Measurements from ENCODE around the gene TRNT1.

Gene TRNT1

GRCh38 chr3:3110749-3111361 lies 15.9 kb upstream of the TRNT1 start:
- DNase-seq (ENCODE audit: low spot score): no peak

DNA sequence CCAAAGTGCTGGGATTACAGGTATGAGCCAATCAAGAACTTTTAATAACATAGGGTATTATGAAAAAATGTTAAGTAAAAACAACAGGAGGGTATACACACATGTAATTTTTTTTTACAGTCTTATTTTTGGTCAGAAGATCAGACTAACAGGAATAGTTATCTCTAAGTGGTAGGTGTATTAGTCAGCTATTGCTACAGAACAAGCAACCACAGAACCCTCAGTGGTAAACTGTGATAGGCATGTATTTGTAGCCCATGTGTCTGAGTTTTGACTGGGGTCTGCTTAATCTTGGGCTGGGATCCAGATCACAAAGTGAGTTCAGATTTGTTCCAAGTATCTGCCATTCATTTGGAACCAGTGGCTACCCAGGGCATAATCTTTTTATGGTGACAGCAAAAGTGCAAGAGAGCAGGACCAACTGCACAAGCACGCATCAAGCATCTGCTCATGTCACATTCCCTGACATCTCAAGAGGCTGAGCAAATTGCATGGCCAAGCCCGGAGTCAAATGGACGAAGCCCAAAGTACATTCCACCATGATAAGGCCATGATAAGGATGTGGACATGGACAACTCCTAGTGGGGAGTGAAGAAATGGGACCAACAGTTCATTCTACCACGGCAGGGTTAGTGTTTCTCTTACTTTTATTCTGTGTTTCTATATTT lies 13.6 kb upstream of the TRNT1 start:
- DNase-seq (ENCODE audit: low spot score): no peak

DNA sequence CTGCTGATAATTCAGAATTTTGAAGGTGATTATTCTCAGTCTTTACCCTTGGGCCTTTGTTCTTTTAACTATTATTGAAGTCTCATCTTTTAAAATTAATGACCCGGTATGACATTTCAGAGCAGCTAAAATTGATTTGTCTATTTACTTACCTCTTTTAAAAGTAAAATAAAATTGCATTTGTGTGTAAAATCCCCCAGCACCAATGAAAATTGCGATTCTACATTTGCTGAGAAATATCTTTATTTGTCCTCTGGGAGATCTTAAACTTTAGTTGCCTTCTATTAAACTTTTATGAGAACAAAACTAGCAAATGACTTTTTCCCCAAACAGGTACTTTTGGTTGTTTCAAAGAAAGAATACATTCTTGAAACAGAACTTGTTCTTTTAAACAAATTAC lies 9.1 kb upstream of the TRNT1 start:
- no peak for DNase-seq (ENCODE audit: low spot score)

DNA sequence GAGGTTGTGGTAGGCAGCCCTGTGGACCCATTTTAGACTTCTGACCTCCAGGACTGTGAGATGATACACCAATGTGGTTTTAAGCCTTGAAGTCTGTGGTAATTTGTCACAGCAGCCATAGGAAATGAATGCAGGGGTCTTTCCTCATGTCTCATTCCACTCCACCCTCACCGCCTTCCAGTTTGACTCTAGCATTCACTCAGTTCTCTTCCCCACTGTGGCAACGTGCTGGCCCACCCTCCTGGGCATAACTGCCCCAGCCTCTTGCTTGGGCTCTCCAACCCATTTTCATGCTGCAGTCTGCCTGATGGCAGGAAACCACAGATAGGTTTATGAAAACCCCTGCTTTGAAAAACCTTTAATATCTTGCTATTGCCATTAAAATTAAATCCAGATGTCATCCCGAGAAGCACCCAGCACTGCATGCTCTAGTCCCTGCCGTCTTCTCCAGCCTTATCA lies 7.3 kb upstream of the TRNT1 start:
- peak; percentile 11 for DNase-seq (ENCODE audit: low spot score)

- no peak for DNase-seq (ENCODE audit: low spot score)
These were observed 763 bp upstream of the TRNT1 start for GRCh38 chr3:3125977-3126376.

GRCh38 chr3:3127432-3128010 lies 781 bp downstream of the TRNT1 start:
- DNase-seq (ENCODE audit: low spot score): peak; percentile 25

- DNase-seq (ENCODE audit: low spot score): no peak
These were observed 2.8 kb downstream of the TRNT1 start for GRCh38 chr3:3129579-3129978.

GRCh38 chr3:3133500-3133899 lies 6.8 kb downstream of the TRNT1 start:
- DNase-seq (ENCODE audit: low spot score): no peak

GRCh38 chr3:3134750-3135448 lies 8.2 kb downstream of the TRNT1 start:
- DNase-seq (ENCODE audit: low spot score): peak; percentile 12

DNA sequence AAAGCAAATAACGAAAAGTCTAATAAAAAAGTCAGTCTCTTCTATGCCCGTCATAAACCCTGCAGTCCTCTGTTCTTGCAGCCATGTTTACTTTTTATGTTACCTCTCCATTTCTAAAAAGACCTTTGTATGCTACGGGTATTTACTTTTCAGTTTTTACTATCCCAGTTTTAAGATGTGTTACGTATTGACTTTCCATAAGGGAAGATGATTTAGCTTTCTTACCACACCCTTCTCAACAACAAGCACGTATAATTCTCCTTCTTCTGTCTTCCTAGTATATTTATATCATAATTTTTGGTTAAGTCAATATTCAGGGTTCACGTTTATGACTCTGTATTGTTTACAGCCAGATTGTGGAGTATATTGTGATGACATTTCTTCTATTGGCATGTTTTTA lies 10.8 kb downstream of the TRNT1 start:
- no peak for DNase-seq (ENCODE audit: low spot score)

- no peak for DNase-seq (ENCODE audit: low spot score)
These were observed 15.2 kb downstream of the TRNT1 start for GRCh38 chr3:3141939-3142338.

DNA sequence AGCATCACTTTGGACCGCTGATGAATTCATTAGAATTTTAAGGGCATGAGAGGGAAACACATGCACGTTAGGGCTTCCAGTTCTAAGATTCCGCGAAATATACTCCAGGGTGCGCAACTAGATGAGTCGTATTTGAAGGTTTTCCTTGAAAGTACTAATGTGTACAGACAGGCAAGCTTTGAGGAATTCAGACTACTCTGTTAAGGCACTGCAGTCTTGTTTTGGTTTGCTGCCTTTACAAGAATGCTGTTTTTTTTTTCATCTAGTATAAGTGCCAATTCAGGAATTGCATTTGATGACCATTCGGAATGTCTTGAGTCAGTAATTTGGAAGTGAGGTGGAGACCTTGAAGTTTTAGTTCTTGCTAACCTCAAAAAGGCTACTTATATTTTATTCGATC lies 19.1 kb downstream of the TRNT1 start:
- no peak for DNase-seq (ENCODE audit: low spot score)

DNA sequence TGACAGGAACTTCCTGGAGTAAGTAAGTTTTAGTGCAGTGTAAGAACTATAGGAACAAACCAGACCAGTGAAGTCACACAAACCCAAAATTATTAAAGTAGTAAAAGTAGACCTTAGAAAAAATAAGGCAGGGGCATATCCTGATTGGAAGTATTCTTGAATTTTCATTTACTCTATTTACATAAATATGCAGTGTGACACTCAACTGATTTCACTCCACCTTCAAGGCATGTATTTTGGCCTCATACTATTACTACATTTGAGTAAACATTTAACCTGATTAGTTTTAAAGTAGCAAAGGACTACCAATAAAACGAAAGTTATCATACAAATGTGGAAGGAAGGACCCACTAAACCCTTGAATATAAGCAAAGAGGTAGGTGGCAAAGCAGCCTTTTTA lies 22.8 kb downstream of the TRNT1 start:
- DNase-seq (ENCODE audit: low spot score): no peak

DNA sequence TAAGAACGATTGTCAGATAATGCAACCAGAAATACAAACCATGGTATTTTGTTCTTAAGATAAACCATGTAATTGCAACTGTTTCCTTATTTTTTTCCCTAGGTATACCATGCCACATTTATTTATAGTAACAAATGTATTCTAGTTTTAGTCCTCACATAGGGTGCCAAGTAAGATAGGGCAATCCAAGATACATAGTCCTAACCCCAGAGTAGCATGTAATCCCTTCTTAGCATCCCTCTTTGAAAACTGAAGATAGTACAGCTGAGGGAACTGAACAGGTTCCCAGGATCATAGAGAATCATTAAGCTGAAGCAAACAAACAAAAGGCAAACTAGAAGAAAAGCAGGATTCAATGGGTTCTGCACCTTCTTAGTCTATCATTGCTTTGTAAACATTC lies 24.8 kb downstream of the TRNT1 start:
- DNase-seq (ENCODE audit: low spot score): no peak

DNA sequence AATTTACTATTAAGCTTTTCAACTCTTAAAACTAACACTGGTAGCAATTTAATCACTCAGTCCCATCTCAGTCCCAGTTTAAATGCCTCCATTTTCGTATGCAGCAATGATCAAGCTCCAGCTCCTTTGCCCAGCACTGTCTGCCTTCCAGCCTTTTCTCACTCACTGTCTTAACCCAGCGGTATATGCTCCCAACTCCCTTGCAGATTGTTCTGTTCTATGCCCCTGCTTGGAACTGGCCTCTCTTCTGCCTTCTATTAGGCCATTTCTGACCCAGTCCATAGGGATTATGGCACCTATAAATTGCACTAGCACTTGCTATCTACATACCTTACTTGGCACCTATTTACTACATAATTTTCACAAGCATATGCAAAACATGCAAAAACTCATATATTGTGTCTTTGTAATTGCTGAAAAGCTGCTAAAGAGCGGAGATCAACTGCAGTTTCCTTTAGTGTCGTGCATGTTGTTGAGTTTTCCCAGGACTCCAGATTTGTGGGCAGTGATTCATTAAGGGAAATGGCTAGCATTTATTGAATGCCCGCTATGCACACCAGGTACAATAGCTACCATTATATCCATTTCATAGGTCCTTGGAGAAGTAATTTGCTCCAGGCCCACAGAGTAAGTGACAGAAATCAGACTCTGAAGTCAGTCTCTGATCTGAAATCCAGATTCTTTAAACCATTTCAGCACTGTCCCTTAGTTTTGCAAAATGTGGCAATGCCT lies 28.3 kb downstream of the TRNT1 start:
- no peak for DNase-seq (ENCODE audit: low spot score)

DNA sequence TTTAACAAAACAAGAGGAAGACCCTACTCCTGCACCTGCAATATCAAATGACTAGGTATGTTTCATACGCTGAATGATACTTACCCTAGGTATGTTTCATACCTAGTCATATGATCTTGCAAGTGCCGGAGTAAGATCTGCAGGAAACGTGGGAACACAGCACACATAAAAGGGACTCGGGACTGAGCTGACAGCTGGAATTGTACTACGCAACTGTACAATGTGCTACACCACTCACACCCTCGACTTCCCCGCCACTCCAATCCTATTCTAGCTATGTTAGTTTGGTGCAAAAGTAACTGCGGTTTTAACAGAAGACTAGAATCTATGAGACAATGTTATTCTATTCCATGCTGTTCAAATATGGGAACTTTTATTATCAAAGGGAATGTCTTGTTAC lies 30.7 kb downstream of the TRNT1 start:
- DNase-seq (ENCODE audit: low spot score): no peak

DNA sequence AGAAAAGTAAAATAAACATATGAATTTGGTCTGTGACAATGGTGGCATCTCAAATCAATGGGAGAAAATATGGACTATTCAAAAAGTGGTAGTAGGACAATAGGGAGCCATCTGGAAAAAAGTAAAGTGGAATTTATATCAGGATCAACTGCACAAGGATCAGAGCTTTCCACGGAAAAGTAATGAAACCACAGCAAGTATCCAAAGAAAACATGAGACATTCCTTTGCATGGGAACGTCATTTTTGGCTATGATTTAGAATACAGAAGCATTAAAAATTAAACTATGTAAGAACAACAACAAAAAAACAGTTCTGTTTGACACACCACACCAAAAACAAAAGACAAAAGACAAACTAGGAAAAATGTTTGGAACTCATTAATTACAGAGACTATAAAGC lies 34.1 kb downstream of the TRNT1 start:
- DNase-seq (ENCODE audit: low spot score): no peak

DNA sequence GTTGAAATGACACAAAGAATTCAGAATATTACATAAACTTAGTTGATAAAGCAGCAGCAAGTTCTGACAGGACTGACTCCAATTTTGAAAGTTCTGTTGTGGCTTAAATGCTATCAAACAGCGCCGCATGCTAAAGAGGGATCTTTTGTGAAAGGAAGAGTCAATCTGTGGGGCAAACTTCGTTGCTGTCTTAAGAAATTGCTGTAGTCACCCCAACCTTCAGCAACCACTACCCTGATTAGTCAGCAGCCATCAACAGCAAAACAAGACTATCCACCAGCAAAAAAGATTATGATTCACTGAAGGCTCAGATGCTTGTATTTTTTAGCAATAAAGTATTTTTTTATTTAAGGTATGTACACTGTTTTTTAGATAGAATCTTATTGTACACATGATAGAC lies 38.5 kb downstream of the TRNT1 start:
- no peak for DNase-seq (ENCODE audit: low spot score)

GRCh38 chr3:3165650-3166049 lies 38.9 kb downstream of the TRNT1 start:
- DNase-seq (ENCODE audit: low spot score): no peak

DNA sequence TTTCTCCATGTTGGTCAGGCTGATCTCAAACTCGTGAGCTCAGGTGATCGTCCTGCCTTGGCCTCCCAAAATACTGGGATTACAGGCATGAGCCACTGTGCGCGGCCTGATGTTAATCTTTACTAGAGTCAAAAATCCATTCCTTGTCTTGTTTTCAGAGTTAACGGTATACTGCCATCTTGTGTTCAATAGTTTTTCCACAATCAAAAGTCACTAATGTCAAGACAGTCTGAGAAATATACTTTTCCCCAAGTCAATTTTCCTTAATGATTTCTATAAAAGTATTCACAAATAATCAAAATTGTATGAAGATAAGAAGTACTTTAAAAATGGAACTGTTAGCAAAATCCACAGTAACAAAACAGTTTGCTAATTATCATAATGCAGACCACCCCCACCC lies 44.3 kb downstream of the TRNT1 start:
- peak; percentile 24 for DNase-seq (ENCODE audit: low spot score)

GRCh38 chr3:3172627-3173026 lies 45.9 kb downstream of the TRNT1 start:
- no peak for DNase-seq (ENCODE audit: low spot score)

- DNase-seq (ENCODE audit: low spot score): peak; percentile 13
These were observed 51.2 kb downstream of the TRNT1 start for GRCh38 chr3:3177861-3178497.
